ENCODE data around the gene SLC12A5.
A peak's percentile ranks its signal among the peaks of the same experiment; 100 is the strongest.

SLC12A5 gene

GRCh38 chr20:46006964-46007363 is 22.1 kb upstream of the SLC12A5 start:
- no peak for DNase-seq (ENCODE audit: low spot score)

- no peak for DNase-seq (ENCODE audit: low spot score)
These were observed 21.3 kb upstream of the SLC12A5 start for GRCh38 chr20:46007671-46008070.

- no peak for DNase-seq (ENCODE audit: low spot score)
These were observed 19.2 kb upstream of the SLC12A5 start for GRCh38 chr20:46009816-46010215.

GRCh38 chr20:46010491-46011391 is 18.3 kb upstream of the SLC12A5 start:
- no peak for DNase-seq (ENCODE audit: low spot score)

GRCh38 chr20:46011631-46012482 is 17.2 kb upstream of the SLC12A5 start:
- DNase-seq (ENCODE audit: low spot score) = peak; percentile 95

- DNase-seq (ENCODE audit: low spot score) = no peak
These were observed 16.1 kb upstream of the SLC12A5 start for GRCh38 chr20:46012921-46013320.

- no peak for DNase-seq (ENCODE audit: low spot score)
These were observed 15.6 kb upstream of the SLC12A5 start for GRCh38 chr20:46013322-46013828.

- DNase-seq (ENCODE audit: low spot score) = no peak
These were observed 15.0 kb upstream of the SLC12A5 start for GRCh38 chr20:46013829-46014516.

GRCh38 chr20:46014517-46015396 is 14.3 kb upstream of the SLC12A5 start:
- no peak for DNase-seq (ENCODE audit: low spot score)

GRCh38 chr20:46017272-46017671 is 11.7 kb upstream of the SLC12A5 start:
- no peak for DNase-seq (ENCODE audit: low spot score)

- DNase-seq (ENCODE audit: low spot score) = no peak
These were observed 10.9 kb upstream of the SLC12A5 start for GRCh38 chr20:46018112-46018511.

GRCh38 chr20:46018611-46019010 is 10.4 kb upstream of the SLC12A5 start:
- DNase-seq (ENCODE audit: low spot score) = no peak

- DNase-seq (ENCODE audit: low spot score) = no peak
These were observed 8.5 kb upstream of the SLC12A5 start for GRCh38 chr20:46020555-46020954.

GRCh38 chr20:46021361-46022359 is 7.4 kb upstream of the SLC12A5 start:
- peak; percentile 53 for DNase-seq (ENCODE audit: low spot score)

- peak; percentile 53 for DNase-seq (ENCODE audit: low spot score)
These were observed 6.4 kb upstream of the SLC12A5 start for GRCh38 chr20:46022411-46023147.

- DNase-seq (ENCODE audit: low spot score) = no peak
These were observed 5.9 kb upstream of the SLC12A5 start for GRCh38 chr20:46023148-46023484.

- DNase-seq (ENCODE audit: low spot score) = no peak
These were observed 5.0 kb upstream of the SLC12A5 start for GRCh38 chr20:46023999-46024398.

- no peak for DNase-seq (ENCODE audit: low spot score)
These were observed 3.6 kb upstream of the SLC12A5 start for GRCh38 chr20:46025376-46025783.

GRCh38 chr20:46027245-46027853 is 1.7 kb upstream of the SLC12A5 start:
- peak; percentile 66 for DNase-seq (ENCODE audit: low spot score)
